Suppressor macrophage (primary cell): ENCODE results near the gene DNASE1.
"Not testable (repeated sequence)": the region's sequence is repeated elsewhere in the genome, so short reads cannot be mapped to it uniquely, and the experiment has no call there.

ENCODE experiments used
- DNase-seq, 4 experiments: peaks; one replicate each; pipeline ENCODE4 v3.0.0-alpha.2; 2020 to 2022
- total RNA-seq, 17 experiments: gene quantifications; one replicate each; lab custom pipeline; 2026; ENCODE audit warnings: mixed read lengths in 6 of 17, inconsistent platforms in 3 of 17; lab: John Stamatoyannopoulos, UW

Gene DNASE1, protein sequence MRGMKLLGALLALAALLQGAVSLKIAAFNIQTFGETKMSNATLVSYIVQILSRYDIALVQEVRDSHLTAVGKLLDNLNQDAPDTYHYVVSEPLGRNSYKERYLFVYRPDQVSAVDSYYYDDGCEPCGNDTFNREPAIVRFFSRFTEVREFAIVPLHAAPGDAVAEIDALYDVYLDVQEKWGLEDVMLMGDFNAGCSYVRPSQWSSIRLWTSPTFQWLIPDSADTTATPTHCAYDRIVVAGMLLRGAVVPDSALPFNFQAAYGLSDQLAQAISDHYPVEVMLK
- total RNA-seq: 1.3 to 13.7 (median 4.0) reads per million in 17 experiments

DNA sequence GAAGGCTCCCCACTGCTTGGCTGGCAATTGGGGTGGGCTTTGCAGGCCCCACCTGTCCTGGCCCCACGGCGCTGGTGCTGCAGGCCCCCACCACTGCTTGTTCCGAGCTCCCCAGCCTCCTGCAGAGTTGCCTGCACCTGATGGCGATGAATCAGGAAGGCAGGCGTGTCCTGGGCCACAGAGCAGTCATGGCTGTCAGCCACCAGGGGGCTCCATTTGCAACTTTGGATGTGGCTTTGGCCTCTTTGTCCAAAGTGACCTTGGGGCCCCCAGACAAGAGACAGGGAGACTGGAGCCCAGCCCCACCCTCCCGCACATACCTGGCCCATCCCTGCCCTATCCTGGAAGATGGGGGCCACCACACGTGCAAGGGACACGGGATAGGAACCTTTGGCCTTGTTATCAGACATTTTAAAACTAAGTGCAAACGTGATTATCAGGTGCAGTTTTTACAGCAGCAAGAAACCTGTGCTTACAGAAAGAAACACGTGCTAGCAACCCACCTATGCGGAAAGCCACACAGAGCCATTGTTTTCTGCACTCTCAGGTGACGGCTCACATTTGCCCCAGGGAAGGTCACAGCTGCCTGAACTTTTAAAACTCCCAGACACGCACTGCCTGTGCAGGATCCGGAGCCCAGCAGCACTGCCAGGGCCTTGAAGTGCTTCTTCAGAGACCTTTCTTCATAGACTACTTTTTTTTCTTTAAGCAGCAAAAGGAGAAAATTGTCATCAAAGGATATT, at the start of gene DNASE1:
DNASE1 (plus strand) TSS at position 443 of the 743 bp plus-strand sequence. CDS start 683 bp downstream, outside the sequence.
- peak; percentile 62 to 80 (median 74) for DNase-seq

- no peak for DNase-seq
These were observed 48.0 kb upstream of the DNASE1 start for GRCh38 chr16:3606441-3606840.

DNA sequence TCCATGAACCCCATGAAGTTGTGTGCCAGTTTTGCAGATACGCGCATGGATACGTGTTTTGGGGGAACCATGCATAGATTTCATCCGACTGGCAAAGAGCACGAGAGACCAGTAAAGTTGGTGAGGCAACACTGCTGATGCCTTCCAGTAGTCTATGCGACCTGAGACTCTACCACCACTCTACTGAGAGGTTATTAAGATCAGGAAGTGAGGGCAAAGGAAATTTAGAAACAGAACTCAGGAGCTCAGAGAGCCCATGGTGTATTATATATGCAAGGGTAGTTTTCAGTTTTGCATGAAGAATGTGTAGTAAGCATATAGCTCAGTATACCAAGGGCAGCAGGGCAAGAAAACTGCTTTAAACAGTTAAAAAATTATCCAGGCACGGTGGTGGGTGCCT, 47.3 kb upstream of the DNASE1 start:
- no peak for DNase-seq

DNA sequence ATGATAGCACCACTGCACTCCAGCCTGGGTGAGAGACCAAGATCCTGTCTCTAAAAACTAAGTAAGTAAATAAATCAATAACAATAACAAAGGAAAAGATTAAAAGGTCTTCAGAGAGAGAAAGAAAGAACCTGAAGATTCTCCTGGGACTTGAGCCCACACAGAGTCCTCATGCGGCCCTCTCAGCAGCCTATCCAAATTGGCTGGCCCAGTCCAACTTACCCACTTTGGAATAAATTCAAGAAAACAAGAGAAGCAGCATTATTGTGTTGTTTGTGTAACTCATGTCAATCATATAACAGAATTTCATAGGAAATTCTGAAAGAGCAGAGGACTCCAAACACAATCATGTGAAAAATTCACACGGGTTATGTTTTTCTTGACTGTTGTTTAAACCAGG, 46.9 kb upstream of the DNASE1 start:
- no peak for DNase-seq

- DNase-seq: no peak
These were observed 46.4 kb upstream of the DNASE1 start for GRCh38 chr16:3608069-3608468.

DNA sequence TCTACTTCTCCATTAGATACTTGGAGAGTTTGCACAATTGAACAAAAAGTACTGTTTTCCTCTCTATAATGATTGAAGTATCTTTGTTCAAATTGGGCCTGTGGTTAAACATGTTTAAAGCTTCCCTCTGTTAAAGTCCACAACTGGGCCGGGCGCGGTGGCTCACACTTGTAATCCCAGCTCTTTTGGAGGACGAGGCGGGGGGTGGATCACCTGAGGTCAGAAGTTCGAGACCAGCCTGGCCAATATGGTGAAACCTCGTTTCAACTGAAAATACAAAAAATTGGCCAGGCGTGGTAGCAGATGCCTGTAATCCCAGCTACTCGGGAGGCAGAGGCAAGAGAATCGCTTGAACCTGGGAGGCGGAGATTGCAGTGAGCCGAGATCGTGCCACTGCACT, 45.5 kb upstream of the DNASE1 start:
- not testable (repeated sequence) for DNase-seq

DNA sequence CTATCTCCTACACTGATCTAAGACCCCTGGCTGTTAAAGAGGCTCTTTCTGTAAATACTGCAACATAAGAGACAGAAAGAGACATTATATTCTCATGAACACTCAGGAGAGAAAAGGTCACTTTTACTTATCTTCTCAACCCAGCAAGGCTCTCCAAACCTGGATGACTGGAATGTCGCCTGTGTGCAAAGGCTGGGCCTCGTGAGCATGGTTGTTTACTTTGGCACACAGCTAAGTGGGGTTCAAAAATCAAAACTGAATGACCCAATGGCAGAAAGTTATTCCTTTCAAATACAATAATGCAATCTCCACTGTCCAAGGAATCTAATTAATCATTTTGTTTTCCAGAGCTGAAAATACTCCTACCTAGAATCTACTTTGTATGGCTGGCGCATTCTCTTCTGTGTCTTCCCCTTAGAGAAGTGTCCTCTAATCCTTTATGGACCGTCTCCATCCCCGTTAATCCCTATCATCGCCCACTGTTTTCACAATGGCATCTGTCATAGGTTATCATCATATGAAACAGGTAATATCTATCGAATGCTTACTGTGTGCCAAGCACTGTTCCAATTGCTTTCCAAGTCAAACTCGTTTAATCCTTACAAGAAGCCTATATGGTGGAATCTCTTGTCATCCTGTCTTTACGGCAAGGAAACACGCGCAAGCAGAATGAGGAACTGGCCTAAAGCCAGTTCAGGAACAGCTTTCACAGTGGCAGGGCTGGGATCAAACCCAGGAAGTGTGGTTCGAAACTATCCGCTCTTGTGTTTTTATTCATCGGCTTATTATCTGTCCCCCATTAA, 44.4 kb upstream of the DNASE1 start:
- DNase-seq: peak; percentile 63 to 74 (median 72)

GRCh38 chr16:3610698-3611145, 43.8 kb upstream of the DNASE1 start:
- peak in 2 of 4 experiments; percentile 12 to 36 for DNase-seq

- DNase-seq: peak; percentile 97 to 100 (median 100)
These were observed 43.1 kb upstream of the DNASE1 start, which contains the start of gene SLX4 for GRCh38 chr16:3611146-3611975. Gene SLX4 (minus strand): TSS chr16:3611606. CDS start chr16:3608964, 2,642 bp downstream.

DNA sequence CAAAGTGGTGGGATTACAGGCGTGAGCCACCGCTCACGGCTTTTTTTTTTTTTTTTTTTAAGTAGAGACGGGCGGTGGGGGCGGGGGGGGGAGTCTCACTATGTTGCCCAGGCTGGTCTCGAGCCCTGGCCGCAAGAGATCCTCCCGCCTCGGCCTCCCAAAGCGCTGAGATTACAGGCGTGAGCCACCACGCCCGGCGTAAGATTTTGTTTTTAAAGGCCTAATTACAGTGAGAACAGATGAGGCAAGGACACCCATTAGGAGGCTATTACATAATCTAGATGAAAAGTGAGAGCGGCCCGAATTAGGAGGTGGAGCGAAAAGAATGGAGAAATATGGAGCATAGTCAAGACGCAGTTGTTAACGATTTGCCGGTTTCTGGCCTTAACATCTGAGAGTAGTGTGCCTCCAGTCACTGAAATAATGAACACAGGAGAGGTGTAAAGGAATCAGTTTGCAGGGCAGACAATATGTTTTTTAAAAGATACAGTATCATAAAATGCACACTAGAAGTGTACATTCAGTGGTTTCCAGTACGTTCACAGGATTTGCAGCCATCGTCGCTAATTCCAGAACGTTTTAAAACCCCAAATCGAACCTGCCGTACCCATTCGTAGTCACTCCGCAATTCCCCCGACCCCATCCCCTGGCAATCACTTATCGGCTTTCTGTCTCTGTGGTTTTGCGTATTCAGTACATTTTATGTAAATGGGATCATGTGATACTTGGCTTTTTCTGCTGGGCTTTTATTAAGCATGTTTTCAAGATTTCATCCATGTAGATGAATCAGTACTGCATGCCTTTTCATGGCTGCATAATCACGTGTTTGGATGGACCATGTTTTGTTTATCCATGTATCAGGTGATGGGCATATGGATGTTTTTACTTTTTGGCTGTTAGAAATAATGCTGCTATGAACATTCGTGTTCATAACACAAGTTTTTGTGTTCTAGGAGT, 41.7 kb upstream of the DNASE1 start:
- no peak for DNase-seq

- DNase-seq: peak; percentile 61 to 74 (median 72)
These were observed 35.7 kb upstream of the DNASE1 start for GRCh38 chr16:3618769-3619141.

GRCh38 chr16:3623642-3624041, 30.8 kb upstream of the DNASE1 start:
- no peak for DNase-seq

- no peak for DNase-seq
These were observed 29.2 kb upstream of the DNASE1 start for GRCh38 chr16:3625331-3625730.

DNA sequence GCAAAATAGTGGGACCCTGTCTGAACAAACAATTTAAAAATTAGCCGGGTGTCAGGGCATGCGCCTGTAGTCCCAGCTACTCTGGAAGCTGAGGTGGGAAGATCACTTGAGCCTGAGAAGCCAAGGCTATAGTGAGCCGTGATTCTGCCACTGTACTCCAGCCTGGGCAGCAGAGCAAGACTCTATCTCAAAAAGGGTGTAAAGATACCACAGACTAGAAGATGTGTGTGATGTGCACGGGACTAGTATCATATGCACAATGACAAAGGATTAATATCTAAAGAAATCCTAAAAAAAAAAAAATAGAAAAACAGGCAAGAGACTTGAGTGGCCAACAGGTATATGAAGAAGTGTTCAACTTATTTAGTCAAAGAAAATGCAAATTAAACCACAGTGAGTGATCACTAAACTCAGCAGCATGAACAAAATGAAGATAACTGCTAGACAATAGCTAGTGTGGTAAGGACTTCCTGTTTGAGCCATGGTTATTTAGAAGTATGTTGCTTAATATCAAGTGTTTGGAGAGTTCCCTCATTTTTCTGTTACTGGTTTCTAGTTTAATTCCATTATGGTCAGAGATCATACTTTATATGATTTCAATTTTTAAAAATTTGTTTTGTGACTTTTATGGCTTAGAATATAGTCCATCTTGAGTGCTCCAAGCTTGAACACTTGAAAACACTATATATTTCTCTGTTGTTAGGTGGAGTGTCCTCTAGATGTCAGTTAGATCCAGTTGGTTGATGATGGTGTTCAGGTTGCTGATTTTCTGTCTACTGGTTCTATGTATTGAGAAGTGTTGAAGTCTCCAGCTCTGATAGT, 28.4 kb upstream of the DNASE1 start:
- peak in 2 of 4 experiments; percentile 64 to 66 for DNase-seq

- peak; percentile 61 to 75 (median 69) for DNase-seq
These were observed 17.0 kb upstream of the DNASE1 start for GRCh38 chr16:3637371-3637923.

DNA sequence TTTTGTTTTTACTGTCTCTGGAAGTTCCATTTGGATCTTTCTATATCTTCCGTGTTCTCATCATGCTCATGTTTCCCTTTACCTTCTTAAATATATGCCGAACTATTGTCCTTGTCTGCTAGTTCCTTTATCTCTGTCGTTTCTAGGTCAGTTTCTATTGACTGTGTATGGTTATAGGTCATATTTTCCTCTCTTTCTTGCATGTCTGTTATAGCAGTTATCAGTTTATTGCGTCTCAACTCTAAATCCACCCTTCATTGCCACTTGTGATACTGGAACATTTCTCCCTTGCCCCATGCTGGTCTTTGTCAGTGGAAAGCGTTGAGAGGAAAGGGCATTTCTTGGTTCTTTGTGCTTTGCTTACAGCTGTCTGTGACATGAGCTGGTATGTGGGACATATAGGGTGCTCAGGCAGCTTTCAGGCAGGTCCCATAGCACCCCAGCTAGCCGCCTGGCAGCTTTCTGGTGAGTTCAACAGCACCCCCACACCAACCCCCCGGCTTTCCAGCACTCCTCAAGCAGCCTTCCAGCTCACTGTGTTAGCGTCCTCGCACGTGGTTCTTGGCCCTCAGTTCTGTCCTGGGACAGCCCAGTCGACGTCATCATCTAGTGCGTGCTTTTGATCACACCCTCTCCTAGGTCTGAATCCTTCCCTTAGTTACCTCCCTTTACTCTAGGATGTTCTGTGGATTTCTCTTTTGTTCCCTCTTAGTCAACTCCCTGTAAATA, 15.4 kb upstream of the DNASE1 start:
- DNase-seq: no peak

DNA sequence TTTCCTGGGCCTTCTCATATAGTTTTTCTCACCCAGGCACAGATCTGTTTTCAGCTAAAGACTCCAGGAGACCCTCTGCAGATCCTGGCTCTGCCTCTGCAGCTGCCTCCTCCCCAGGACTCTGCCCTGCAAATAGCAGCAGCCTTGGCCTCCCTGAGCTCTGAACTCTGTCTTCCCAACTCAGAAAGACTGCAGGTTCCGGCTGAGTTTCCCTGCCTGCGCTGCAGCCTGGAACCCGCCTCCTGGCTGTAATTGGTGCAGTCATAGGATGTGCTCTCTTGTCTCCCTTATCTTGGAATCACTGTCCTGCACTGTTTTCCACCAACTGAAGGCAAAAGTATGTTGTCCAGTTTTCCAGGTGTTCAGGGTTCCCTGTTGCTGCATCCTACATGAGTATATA, 14.3 kb upstream of the DNASE1 start:
- no peak for DNase-seq

GRCh38 chr16:3640632-3641501, 13.6 kb upstream of the DNASE1 start:
- no peak for DNase-seq
